GM23338 (cell line): Measurements from ENCODE around the gene ARHGEF10L.

Source experiments
- CREB1 ChIP-seq: fragments of 250-450 bp; sonication (Bioruptor Pico); IDR thresholded peaks from 2 replicates; pipeline ENCODE4 v1.5.0; 2020; ENCODE audit warnings: low read depth, mild to moderate bottlenecking, moderate library complexity
- CTCF ChIP-seq, 2 experiments: fragments of 200-600 bp in 1 of 2; sonication (generic) in 1 of 2; conservative IDR thresholded peaks; 2 replicates each; pipeline versions ENCODE4 v1.5.1 to v1.6.1; 2016 to 2017; ENCODE audit warnings: antibody characterized with exemption in 2 of 2, low read depth in 2 of 2, mild to moderate bottlenecking in 2 of 2, moderate library complexity in 1 of 2
- ETS1 ChIP-seq: IDR thresholded peaks from 2 replicates; pipeline ENCODE4 v1.6.1; 2016; ENCODE audit warnings: antibody characterized with exemption
- EZH2 ChIP-seq: fragments of 200-600 bp; sonication (generic); IDR thresholded peaks from one replicate; pipeline ENCODE4 v1.8.0; 2017; ENCODE audit warnings: antibody characterized with exemption, mild to moderate bottlenecking, low read depth; ENCODE audit not compliant: unreplicated experiment
- EZH2phosphoT487 ChIP-seq: fragments of 200-600 bp; sonication (generic); IDR thresholded peaks from one replicate; pipeline ENCODE4 v1.8.1; 2018; ENCODE audit warnings: antibody characterized with exemption; ENCODE audit not compliant: unreplicated experiment
- JUNB ChIP-seq: IDR thresholded peaks from one replicate; pipeline ENCODE4 v1.6.1; 2016; ENCODE audit warnings: antibody characterized with exemption; ENCODE audit not compliant: unreplicated experiment
- NANOG ChIP-seq: IDR thresholded peaks from 2 replicates; pipeline ENCODE4 v1.6.1; 2016; ENCODE audit warnings: antibody characterized with exemption, borderline replicate concordance
- POLR2AphosphoS5 ChIP-seq: IDR thresholded peaks from 2 replicates; pipeline ENCODE4 v1.6.1; 2016; ENCODE audit warnings: antibody characterized with exemption, low read depth
- REST ChIP-seq: IDR thresholded peaks from one replicate; pipeline ENCODE4 v1.6.1; 2018; ENCODE audit warnings: antibody characterized with exemption; ENCODE audit not compliant: unreplicated experiment
- STAT1 ChIP-seq: IDR thresholded peaks from one replicate; pipeline ENCODE4 v1.6.1; 2016; ENCODE audit warnings: antibody characterized with exemption; ENCODE audit not compliant: unreplicated experiment
- ZNF114 ChIP-seq: fragments of 250-450 bp; sonication (Bioruptor Pico); IDR thresholded peaks from 2 replicates; pipeline ENCODE4 v1.5.0; 2020; ENCODE audit warnings: mild to moderate bottlenecking, moderate library complexity
- ZNF331 ChIP-seq: fragments of 250-450 bp; sonication (Bioruptor Pico); IDR thresholded peaks from 2 replicates; pipeline ENCODE4 v1.5.0; 2020; ENCODE audit warnings: low read depth, mild to moderate bottlenecking, moderate library complexity
- ZNF462 ChIP-seq: fragments of 250-450 bp; sonication (Bioruptor Pico); IDR thresholded peaks from 2 replicates; pipeline ENCODE4 v1.5.0; 2020; ENCODE audit warnings: mild to moderate bottlenecking, moderate library complexity

GRCh38 chr1:17700945-17701810, 161.7 kb downstream of the ARHGEF10L start:
- TF ChIP-seq CTCF (conservative IDR thresholded peaks at IDR 0.05; ENCODE audit: low read depth in 2 of 2): no peak
- no peak for TF ChIP-seq EZH2phosphoT487
- no peak for TF ChIP-seq REST
- no peak for TF ChIP-seq POLR2AphosphoS5
- TF ChIP-seq JUNB: no peak
- no peak for TF ChIP-seq EZH2
- no peak for TF ChIP-seq ZNF114 (CRISPR knock-in tag)
- no peak for TF ChIP-seq CREB1 (CRISPR knock-in tag)
- no peak for TF ChIP-seq STAT1
- TF ChIP-seq ETS1: no peak
- no peak for TF ChIP-seq ZNF331 (CRISPR knock-in tag)
- TF ChIP-seq NANOG: no peak
- no peak for TF ChIP-seq ZNF462 (CRISPR knock-in tag)
